ENCODE data around the gene BANK1.

BANK1 gene

DNA sequence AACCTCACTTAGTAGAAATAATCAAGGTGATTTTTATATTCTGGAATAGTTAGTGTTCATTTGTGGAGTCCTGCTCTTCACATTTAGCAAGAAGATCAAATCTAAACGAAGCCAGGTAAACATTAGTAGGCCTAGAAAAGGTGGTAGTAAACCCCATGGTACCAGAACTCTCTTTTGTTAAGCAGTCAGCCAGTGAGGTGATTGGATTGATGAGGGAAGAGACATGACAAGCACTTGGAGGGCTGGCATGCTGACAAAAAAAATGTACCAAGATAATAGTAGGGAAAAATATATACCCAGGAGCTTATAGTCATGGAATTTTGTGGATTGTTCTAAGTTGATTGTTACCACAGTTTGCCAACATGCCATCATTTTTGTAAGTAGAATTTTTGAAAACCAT lies 163.8 kb downstream of the BANK1 start:
- no peak overlapping the region for H3K4me3 ChIP-seq (replicated peaks; ENCODE audit: insufficient read depth, low read length)
- no peak overlapping the region for H3K27ac ChIP-seq (replicated peaks)
- DNase-seq (ENCODE audit: low read depth in 1 of 2, low spot score in 1 of 2) = no peak

DNA sequence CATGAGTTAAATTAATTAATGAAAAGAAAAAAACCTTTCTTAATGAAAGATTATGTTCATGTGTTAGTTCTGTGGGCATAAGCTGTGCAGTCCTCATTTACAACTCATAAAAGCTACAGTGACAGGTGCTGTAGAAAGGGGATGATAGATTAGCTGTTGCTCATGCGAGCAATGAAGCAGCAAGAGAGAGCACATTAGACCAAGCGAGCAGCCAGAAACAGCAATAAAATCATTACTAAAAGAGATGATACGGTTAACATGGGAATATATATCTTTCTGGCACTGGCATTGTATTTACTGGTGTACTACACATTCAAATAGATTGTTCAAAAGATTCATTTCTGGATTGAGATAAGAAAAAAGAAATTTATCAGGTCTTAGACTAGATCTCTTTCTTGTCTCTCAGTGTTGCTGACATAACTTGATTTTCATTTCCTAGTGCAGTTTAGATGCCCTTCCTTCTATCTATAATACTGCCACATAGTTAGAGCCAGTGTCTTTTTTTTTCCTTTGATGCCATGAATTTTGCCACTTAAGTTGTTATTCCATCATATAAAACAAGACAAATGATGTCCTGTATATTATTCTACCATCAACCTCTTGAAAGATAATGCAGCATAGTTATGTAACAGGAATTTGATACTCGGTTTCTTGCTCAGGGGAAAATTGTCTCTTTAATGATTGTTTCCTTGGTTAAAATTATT lies 164.6 kb downstream of the BANK1 start:
- no peak overlapping the region for H3K27ac ChIP-seq (replicated peaks)
- no peak for DNase-seq (ENCODE audit: low read depth in 1 of 2, low spot score in 1 of 2)
- no peaks in the 10 kb centered on the region for H3K27me3 ChIP-seq (ENCODE audit: insufficient read depth, poor library complexity, severe bottlenecking)
- H3K4me3 ChIP-seq (replicated peaks; ENCODE audit: insufficient read depth, low read length) = no peak overlapping the region
- TF ChIP-seq, protein P1, sequence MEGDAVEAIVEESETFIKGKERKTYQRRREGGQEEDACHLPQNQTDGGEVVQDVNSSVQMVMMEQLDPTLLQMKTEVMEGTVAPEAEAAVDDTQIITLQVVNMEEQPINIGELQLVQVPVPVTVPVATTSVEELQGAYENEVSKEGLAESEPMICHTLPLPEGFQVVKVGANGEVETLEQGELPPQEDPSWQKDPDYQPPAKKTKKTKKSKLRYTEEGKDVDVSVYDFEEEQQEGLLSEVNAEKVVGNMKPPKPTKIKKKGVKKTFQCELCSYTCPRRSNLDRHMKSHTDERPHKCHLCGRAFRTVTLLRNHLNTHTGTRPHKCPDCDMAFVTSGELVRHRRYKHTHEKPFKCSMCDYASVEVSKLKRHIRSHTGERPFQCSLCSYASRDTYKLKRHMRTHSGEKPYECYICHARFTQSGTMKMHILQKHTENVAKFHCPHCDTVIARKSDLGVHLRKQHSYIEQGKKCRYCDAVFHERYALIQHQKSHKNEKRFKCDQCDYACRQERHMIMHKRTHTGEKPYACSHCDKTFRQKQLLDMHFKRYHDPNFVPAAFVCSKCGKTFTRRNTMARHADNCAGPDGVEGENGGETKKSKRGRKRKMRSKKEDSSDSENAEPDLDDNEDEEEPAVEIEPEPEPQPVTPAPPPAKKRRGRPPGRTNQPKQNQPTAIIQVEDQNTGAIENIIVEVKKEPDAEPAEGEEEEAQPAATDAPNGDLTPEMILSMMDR (IDR thresholded peaks at IDR 0.05; ENCODE audit: insufficient read depth, low read length) = no peak
- TF ChIP-seq SPI1 (IDR thresholded peaks at IDR 0.05; ENCODE audit: borderline replicate concordance, low read depth) (no peak), POLR2AphosphoS5 (IDR thresholded peaks at IDR 0.05; ENCODE audit: low read depth) (no peak), GABPA (IDR thresholded peaks at IDR 0.05; ENCODE audit: low read depth) (no peak)
- TF ChIP-seq, protein P2, sequence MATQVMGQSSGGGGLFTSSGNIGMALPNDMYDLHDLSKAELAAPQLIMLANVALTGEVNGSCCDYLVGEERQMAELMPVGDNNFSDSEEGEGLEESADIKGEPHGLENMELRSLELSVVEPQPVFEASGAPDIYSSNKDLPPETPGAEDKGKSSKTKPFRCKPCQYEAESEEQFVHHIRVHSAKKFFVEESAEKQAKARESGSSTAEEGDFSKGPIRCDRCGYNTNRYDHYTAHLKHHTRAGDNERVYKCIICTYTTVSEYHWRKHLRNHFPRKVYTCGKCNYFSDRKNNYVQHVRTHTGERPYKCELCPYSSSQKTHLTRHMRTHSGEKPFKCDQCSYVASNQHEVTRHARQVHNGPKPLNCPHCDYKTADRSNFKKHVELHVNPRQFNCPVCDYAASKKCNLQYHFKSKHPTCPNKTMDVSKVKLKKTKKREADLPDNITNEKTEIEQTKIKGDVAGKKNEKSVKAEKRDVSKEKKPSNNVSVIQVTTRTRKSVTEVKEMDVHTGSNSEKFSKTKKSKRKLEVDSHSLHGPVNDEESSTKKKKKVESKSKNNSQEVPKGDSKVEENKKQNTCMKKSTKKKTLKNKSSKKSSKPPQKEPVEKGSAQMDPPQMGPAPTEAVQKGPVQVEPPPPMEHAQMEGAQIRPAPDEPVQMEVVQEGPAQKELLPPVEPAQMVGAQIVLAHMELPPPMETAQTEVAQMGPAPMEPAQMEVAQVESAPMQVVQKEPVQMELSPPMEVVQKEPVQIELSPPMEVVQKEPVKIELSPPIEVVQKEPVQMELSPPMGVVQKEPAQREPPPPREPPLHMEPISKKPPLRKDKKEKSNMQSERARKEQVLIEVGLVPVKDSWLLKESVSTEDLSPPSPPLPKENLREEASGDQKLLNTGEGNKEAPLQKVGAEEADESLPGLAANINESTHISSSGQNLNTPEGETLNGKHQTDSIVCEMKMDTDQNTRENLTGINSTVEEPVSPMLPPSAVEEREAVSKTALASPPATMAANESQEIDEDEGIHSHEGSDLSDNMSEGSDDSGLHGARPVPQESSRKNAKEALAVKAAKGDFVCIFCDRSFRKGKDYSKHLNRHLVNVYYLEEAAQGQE (IDR thresholded peaks at IDR 0.05; ENCODE audit: insufficient replicate concordance, low read depth) = no peak

More for the DNA sequence above, 163.8 kb downstream of the BANK1 start:
- H3K27me3 ChIP-seq (ENCODE audit: insufficient read depth, poor library complexity, severe bottlenecking) = no peaks in the 10 kb centered on the region
- TF ChIP-seq GABPA (IDR thresholded peaks at IDR 0.05; ENCODE audit: low read depth) (no peak), POLR2AphosphoS5 (IDR thresholded peaks at IDR 0.05; ENCODE audit: low read depth) (no peak), SPI1 (IDR thresholded peaks at IDR 0.05; ENCODE audit: borderline replicate concordance, low read depth) (no peak)
- TF ChIP-seq, protein P1 (IDR thresholded peaks at IDR 0.05; ENCODE audit: insufficient read depth, low read length) = no peak
- TF ChIP-seq, protein P2 (IDR thresholded peaks at IDR 0.05; ENCODE audit: insufficient replicate concordance, low read depth) = no peak

DNA sequence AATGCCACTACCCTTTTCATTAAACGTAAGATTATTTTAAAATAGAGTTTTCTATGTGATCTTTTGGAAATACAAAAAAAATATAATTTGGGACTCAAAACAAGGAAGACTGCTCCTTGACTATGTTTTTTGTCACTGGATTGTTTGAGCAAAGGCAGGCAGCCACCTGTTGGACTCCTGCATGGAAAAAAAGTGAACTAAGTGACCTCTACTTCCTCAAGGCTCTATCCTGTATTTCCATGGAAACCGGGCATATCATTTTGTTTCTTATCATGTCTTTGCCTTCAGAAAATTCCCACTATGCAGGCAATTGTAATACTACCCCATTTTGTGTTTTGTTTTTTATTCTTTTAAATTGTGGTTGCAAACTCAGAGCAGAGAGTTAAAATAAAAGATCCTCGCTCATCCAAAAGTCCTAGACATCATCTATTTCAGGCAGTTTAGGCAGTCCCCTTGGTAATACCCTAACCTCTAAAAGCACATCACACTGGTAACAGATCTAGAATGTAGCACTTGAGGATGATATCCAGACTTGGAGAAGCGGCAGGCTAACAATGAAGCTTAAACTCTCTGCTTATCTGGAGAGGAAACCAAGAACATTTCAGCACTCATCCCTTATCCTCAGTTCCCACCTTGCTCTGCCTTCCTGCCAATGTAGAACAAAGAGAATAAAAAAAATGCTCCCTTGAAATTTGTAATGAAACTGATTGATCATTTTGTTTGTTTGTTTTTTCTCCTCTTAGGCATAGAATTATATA lies 165.7 kb downstream of the BANK1 start:
- TF ChIP-seq, protein P1 (IDR thresholded peaks at IDR 0.05; ENCODE audit: insufficient read depth, low read length) = no peak
- TF ChIP-seq SPI1 (IDR thresholded peaks at IDR 0.05; ENCODE audit: borderline replicate concordance, low read depth) (no peak), GABPA (IDR thresholded peaks at IDR 0.05; ENCODE audit: low read depth) (no peak), POLR2AphosphoS5 (IDR thresholded peaks at IDR 0.05; ENCODE audit: low read depth) (no peak)
- Histone ChIP-seq H3K27ac (replicated peaks) (no peak overlapping the region), H3K27me3 (ENCODE audit: insufficient read depth, poor library complexity, severe bottlenecking) (no peaks in the 10 kb centered on the region), H3K4me3 (replicated peaks; ENCODE audit: insufficient read depth, low read length) (no peak overlapping the region)
- no peak for DNase-seq (ENCODE audit: low read depth in 1 of 2, low spot score in 1 of 2)

Data from HL-60 (cell line).